ENCODE measurements around the gene PCID2. TPM values are rescaled to one million over a fixed set of nuclear protein-coding genes. Genes with fewer than 3 reads are reported as not detected.

PCID2 gene
- total RNA-seq, 4 donors from 2014 or later: 44.8 to 45.8 (median 44.8) TPM

- no peak for TF ChIP-seq CTCF (IDR thresholded peaks at IDR 0.05)
- peak; percentile 52 for DNase-seq (ENCODE audit: low spot score)
- peak; percentile 58 for ATAC-seq (ENCODE audit: low FRiP score)
Measured at GRCh38 chr13:113153810-113154748, 54.4 kb downstream of the PCID2 start.

GRCh38 chr13:113152984-113153809, 55.3 kb downstream of the PCID2 start:
- DNase-seq (ENCODE audit: low spot score) (no peak), ATAC-seq (ENCODE audit: low FRiP score) (peak; percentile 51)
- no peak for TF ChIP-seq CTCF (IDR thresholded peaks at IDR 0.05)

GRCh38 chr13:113152691-113152983, 55.8 kb downstream of the PCID2 start:
- DNase-seq (ENCODE audit: low spot score) (no peak), ATAC-seq (ENCODE audit: low FRiP score) (no peak)
- no peak for TF ChIP-seq CTCF (IDR thresholded peaks at IDR 0.05)

GRCh38 chr13:113151745-113152690, 56.5 kb downstream of the PCID2 start:
- no peak for TF ChIP-seq CTCF (IDR thresholded peaks at IDR 0.05)
- DNase-seq (ENCODE audit: low spot score) (no peak), ATAC-seq (ENCODE audit: low FRiP score) (no peak)

GRCh38 chr13:113150550-113151365, 57.7 kb downstream of the PCID2 start:
- TF ChIP-seq CTCF (IDR thresholded peaks at IDR 0.05): no peak
- ATAC-seq (ENCODE audit: low FRiP score) (no peak), DNase-seq (ENCODE audit: low spot score) (no peak)

Measured in omental fat pad (tissue), 4 donors.